BE2C (cell line): ENCODE data around the gene ME3.

Experiments
- DNase-seq: peaks from one replicate; pipeline ENCODE4 v3.0.0-alpha.2; 2020
- H3K27me3 ChIP-seq: fragments of 250-450 bp; sonication (Bioruptor Pico); 2 replicates; pipeline ENCODE4 v1.5.1; 2020; ENCODE audit warnings: mild to moderate bottlenecking
- H3K36me3 ChIP-seq: fragments of 250-450 bp; sonication (Bioruptor Pico); 2 replicates; pipeline ENCODE4 v1.5.1; 2020; ENCODE audit warnings: mild to moderate bottlenecking
- H3K4me1 ChIP-seq: fragments of 250-450 bp; sonication (Bioruptor Pico); 2 replicates; pipeline ENCODE4 v1.5.1; 2020
- H3K4me3 ChIP-seq: 2 replicates; pipeline ENCODE4 v1.5.1; 2011; ENCODE audit warnings: low read depth, low read length
- H3K9me3 ChIP-seq: fragments of 250-450 bp; sonication (Bioruptor Pico); 2 replicates; pipeline ENCODE4 v1.5.1; 2020
- TF ChIP-seq, protein P1 (sequence below): IDR thresholded peaks from 2 replicates; pipeline ENCODE4 v1.5.1; 2012; ENCODE audit warnings: mild to moderate bottlenecking, low read depth, low read length

Gene ME3

GRCh38 chr11:86578727-86579405, 93.5 kb downstream of the ME3 start:
- TF ChIP-seq, protein P1, sequence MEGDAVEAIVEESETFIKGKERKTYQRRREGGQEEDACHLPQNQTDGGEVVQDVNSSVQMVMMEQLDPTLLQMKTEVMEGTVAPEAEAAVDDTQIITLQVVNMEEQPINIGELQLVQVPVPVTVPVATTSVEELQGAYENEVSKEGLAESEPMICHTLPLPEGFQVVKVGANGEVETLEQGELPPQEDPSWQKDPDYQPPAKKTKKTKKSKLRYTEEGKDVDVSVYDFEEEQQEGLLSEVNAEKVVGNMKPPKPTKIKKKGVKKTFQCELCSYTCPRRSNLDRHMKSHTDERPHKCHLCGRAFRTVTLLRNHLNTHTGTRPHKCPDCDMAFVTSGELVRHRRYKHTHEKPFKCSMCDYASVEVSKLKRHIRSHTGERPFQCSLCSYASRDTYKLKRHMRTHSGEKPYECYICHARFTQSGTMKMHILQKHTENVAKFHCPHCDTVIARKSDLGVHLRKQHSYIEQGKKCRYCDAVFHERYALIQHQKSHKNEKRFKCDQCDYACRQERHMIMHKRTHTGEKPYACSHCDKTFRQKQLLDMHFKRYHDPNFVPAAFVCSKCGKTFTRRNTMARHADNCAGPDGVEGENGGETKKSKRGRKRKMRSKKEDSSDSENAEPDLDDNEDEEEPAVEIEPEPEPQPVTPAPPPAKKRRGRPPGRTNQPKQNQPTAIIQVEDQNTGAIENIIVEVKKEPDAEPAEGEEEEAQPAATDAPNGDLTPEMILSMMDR = no peak
- DNase-seq = no peak
- H3K36me3 ChIP-seq = no peaks in the 10 kb centered on the region
- H3K9me3 ChIP-seq = no peaks in the 10 kb centered on the region
- no peak overlapping the region for H3K4me3 ChIP-seq
- H3K4me1 ChIP-seq = no peaks in the 10 kb centered on the region
- peaks cover 3% of the 10 kb centered on the region; the same call in 1 of the 2 replicates for H3K27me3 ChIP-seq

DNA sequence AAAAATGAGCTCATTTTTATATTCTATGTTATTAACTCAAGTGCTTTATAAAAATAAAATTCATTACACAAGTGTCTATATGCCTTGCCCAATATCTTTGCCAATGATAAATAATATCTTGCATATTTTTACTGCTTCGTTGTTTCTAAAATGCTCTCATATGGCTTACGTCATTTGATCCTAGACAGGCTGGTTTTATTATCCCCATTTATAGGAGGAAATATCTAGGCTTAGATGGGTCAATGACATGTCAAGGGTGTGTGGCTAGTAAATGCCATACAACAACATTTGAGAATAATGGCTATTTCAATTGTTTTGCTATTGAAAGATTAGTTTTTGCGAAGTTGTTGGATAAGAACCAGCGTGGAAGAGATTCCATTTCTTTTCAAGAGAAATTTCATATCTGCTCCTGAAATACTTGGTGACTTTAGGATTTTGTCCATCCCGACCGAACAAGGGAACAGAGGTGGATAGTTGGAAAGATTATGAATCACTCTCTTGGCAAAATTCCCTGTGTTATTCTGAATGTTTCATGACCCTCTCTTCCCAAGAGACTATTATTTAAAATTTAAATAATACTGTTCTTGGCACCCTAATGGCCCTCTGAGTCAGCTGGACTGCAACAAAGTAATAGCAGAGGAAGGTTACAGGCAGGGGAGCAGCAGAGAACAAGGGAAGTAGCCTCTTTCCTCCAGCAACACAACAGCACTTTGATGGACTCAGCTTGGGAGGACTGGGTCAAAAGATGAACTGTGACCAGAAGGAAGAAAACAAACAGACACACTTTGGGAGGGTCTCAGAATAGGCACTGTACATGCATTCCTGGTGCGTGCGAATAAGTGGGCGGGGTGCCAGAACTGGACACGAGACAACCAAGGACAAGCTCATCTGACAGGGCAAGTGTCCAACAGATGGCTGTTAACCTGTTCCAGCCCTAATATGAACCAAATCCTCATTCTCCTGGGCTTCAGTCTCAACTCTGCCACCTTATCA, 94.5 kb downstream of the ME3 start:
- H3K27me3 ChIP-seq = peaks cover 3% of the 10 kb centered on the region; the same call in 1 of the 2 replicates

DNA sequence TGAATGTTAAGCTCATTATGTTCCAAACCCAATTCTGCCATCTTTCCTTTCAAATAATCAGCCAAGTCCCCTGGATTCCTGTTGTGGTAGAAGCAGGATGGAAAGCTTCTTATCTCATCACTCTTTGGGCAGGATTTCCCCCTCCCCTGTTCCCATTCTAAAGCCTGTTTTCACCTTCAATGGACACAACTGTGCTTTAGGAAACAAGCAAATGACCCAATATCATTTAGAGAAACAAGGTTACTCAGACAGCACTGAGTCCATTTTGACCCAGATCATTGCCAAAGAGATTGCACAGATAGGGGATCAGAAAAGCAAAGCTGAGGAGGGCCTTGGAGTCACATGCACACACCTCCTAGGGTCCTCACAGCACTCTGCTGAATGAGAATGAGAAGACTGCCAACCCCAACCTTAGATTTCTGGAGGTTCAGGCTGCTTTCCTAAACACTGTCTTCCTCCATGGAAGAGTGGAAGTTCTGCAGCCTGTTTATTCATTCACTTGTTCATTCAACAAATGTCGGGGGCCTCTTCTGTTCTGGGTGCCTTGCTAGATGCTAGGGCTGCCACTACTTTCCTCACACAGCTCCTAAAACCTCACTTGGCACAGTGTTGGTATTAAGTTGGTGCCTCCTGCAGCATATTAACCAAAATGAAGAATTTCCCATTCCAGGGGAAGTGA, 95.3 kb downstream of the ME3 start:
- Histone ChIP-seq H3K4me3 (no peak overlapping the region), H3K4me1 (no peaks in the 10 kb centered on the region), H3K27me3 (peaks cover 3% of the 10 kb centered on the region; the same call in 1 of the 2 replicates), H3K9me3 (no peaks in the 10 kb centered on the region), H3K36me3 (no peaks in the 10 kb centered on the region)
- TF ChIP-seq, protein P1 = no peak
- no peak for DNase-seq

More for the DNA sequence above, 94.5 kb downstream of the ME3 start:
- Histone ChIP-seq H3K4me1 (no peaks in the 10 kb centered on the region), H3K4me3 (no peak overlapping the region), H3K36me3 (no peaks in the 10 kb centered on the region), H3K9me3 (no peaks in the 10 kb centered on the region)
- TF ChIP-seq, protein P1 = no peak
- no peak for DNase-seq

GRCh38 chr11:86575927-86576326, 96.5 kb downstream of the ME3 start:
- TF ChIP-seq, protein P1 = no peak
- Histone ChIP-seq H3K27me3 (peaks cover 2% of the 10 kb centered on the region; the same call in 1 of the 2 replicates), H3K9me3 (no peaks in the 10 kb centered on the region), H3K36me3 (no peaks in the 10 kb centered on the region), H3K4me1 (no peaks in the 10 kb centered on the region), H3K4me3 (no peak overlapping the region)
- DNase-seq = no peak

GRCh38 chr11:86575208-86575855, 97.1 kb downstream of the ME3 start:
- no peaks in the 10 kb centered on the region; the same call in 1 of the 2 replicates for H3K27me3 ChIP-seq
- TF ChIP-seq, protein P1 = no peak
- no peaks in the 10 kb centered on the region for H3K4me1 ChIP-seq
- H3K4me3 ChIP-seq = no peak overlapping the region
- no peaks in the 10 kb centered on the region for H3K36me3 ChIP-seq
- H3K9me3 ChIP-seq = no peaks in the 10 kb centered on the region
- no peak for DNase-seq
